Urothelium cell line (cell line): ENCODE results near the gene MAP6D1.

Source experiments
- DNase-seq: peaks from one replicate; pipeline ENCODE4 v3.0.0; 2011; ENCODE audit warnings: low spot score, mixed read lengths
- FAIRE-seq: peaks from 2 replicates; lab custom pipeline; 2011; peaks lifted over from hg19 to GRCh38; lab: Jason Lieb, UNC

Gene MAP6D1

GRCh38 chr3:183825456-183826161 lies at the start of gene MAP6D1:
TSS of gene MAP6D1 (minus strand) at chr3:183825577. CDS start at chr3:183825547, 30 bp downstream.
- DNase-seq, result peak; percentile 88
- peak; percentile 37 for FAIRE-seq

GRCh38 chr3:183873914-183874313 lies 48.5 kb upstream of the MAP6D1 start:
- DNase-seq (no peak), FAIRE-seq (no peak)

- DNase-seq (no peak), FAIRE-seq (no peak)
These were observed 46.2 kb upstream of the MAP6D1 start for GRCh38 chr3:183871541-183871940.

GRCh38 chr3:183870563-183870962 lies 45.2 kb upstream of the MAP6D1 start:
- FAIRE-seq, result no peak

GRCh38 chr3:183868796-183869195 lies 43.4 kb upstream of the MAP6D1 start:
- FAIRE-seq (no peak), DNase-seq (no peak)

More at GRCh38 chr3:183870563-183870962, 45.2 kb upstream of the MAP6D1 start:
- DNase-seq, result no peak

- FAIRE-seq, result no peak
- no peak for DNase-seq
These were observed 37.2 kb upstream of the MAP6D1 start for GRCh38 chr3:183862610-183863009.

- FAIRE-seq, result no peak
- DNase-seq, result no peak
These were observed 32.5 kb upstream of the MAP6D1 start for GRCh38 chr3:183857863-183858262.

- FAIRE-seq, result no peak
These were observed 29.1 kb upstream of the MAP6D1 start for GRCh38 chr3:183854318-183855035.

GRCh38 chr3:183845608-183846288 lies 20.4 kb upstream of the MAP6D1 start:
- DNase-seq (no peak), FAIRE-seq (no peak)

More at GRCh38 chr3:183854318-183855035, 29.1 kb upstream of the MAP6D1 start:
- no peak for DNase-seq

GRCh38 chr3:183845090-183845489 lies 19.7 kb upstream of the MAP6D1 start:
- FAIRE-seq, result no peak
- DNase-seq, result no peak

- FAIRE-seq (no peak), DNase-seq (peak; percentile 24)
These were observed 19.2 kb upstream of the MAP6D1 start for GRCh38 chr3:183844606-183845005.

- FAIRE-seq (no peak), DNase-seq (no peak)
These were observed 14.4 kb upstream of the MAP6D1 start for GRCh38 chr3:183839751-183840150.

GRCh38 chr3:183837894-183838293 lies 12.5 kb upstream of the MAP6D1 start:
- no peak for FAIRE-seq
- DNase-seq, result no peak

- FAIRE-seq (no peak), DNase-seq (no peak)
These were observed 12.0 kb upstream of the MAP6D1 start for GRCh38 chr3:183837390-183837789.

- FAIRE-seq (no peak), DNase-seq (no peak)
These were observed 8.1 kb upstream of the MAP6D1 start for GRCh38 chr3:183833516-183833915.

GRCh38 chr3:183830187-183830586 lies 4.8 kb upstream of the MAP6D1 start:
- FAIRE-seq, result no peak

GRCh38 chr3:183829466-183829865 lies 4.1 kb upstream of the MAP6D1 start:
- no peak for DNase-seq
- no peak for FAIRE-seq

More at GRCh38 chr3:183830187-183830586, 4.8 kb upstream of the MAP6D1 start:
- DNase-seq, result no peak

GRCh38 chr3:183828538-183828870 lies 3.1 kb upstream of the MAP6D1 start:
- no peak for DNase-seq
- no peak for FAIRE-seq

- no peak for DNase-seq
- FAIRE-seq, result no peak
These were observed 2.6 kb upstream of the MAP6D1 start for GRCh38 chr3:183827809-183828537.

- FAIRE-seq (no peak), DNase-seq (no peak)
These were observed 1.3 kb upstream of the MAP6D1 start for GRCh38 chr3:183826448-183827250.
